Measurements from ENCODE around the gene TMPRSS11D.

DNA sequence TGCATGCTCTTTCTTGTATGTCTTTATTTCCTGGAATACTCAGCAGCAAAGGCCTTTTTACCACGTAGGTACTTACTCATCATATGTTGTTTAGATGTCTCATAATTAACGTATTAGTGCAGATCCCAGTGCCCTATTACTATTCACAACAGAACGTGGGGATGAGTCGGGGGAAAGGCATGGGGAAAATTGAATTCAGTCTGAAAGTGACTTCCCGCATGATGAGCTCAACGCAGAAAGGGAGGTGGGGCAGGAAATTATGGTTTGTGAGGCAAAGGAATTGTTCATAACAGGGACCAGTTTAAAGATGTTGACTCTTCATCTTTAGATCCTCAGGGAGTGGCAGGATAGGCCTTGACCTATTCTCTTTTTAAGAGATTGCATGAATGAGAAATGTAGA, 2.0 kb upstream of the TMPRSS11D start:
- TF ChIP-seq CTCF (IDR thresholded peaks at IDR 0.05 in 4 of 5, conservative IDR thresholded peaks at IDR 0.05 in 1 of 5), result no peak
- TF ChIP-seq POLR2A (IDR thresholded peaks at IDR 0.05), result no peak

Measured in gastrocnemius medialis (tissue), 4 donors.